Hematopoietic multipotent progenitor cell treated with erythropoietin and hydrocortisone succinate and interleukin-3 and kit ligand, for 6 days (in vitro differentiated cells): ENCODE data around the gene COL5A1.

Source experiments
- DNase-seq: peaks from one replicate; pipeline ENCODE4 v3.0.0-alpha.2; 2015

Gene COL5A1

DNA sequence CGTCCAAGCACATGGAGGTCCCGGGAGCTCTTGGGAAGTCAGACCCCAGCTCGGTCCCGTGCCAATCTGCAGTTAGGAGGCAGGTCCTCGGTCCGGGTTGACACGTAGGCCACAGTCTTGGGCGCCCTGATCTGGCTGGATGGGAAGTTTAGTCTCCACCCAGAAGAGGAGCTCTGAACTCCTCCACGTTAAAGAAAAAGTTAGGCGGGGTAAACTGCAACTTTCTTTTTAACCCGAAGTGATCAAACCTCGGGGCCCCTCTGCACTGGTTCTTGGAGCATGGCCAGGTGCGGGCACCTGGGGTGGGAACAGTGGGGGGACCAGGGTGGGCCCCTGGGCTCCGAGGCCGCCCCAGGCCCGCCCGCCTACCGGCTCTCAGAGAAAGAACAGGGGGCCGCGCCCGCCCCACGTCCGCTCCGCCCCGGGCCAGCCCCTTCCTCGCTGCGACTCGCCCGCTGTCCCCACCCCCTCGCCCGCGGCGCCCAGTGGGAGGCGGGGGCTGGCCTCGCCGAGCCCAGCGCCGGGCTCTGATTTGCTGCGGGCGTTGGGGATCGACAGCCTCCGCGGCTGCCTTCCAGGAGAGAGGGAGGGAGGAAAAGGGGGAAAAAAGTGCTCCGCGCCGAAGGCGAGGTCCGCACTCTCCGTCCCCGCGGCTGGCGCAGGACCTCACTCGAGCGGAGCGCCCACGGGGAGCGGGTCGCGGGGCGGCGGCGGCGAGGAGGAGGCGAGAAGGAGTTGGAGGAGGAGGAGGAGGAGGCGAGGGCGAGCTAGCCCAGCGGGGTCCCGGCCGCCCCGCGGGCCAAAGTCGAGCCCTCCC is at the start of gene COL5A1:
Gene COL5A1, plus strand, starts transcription at position 631 of the 817 bp plus-strand sequence. CDS start 385 bp downstream, outside the sequence.
- peak; percentile 52 for DNase-seq

DNA sequence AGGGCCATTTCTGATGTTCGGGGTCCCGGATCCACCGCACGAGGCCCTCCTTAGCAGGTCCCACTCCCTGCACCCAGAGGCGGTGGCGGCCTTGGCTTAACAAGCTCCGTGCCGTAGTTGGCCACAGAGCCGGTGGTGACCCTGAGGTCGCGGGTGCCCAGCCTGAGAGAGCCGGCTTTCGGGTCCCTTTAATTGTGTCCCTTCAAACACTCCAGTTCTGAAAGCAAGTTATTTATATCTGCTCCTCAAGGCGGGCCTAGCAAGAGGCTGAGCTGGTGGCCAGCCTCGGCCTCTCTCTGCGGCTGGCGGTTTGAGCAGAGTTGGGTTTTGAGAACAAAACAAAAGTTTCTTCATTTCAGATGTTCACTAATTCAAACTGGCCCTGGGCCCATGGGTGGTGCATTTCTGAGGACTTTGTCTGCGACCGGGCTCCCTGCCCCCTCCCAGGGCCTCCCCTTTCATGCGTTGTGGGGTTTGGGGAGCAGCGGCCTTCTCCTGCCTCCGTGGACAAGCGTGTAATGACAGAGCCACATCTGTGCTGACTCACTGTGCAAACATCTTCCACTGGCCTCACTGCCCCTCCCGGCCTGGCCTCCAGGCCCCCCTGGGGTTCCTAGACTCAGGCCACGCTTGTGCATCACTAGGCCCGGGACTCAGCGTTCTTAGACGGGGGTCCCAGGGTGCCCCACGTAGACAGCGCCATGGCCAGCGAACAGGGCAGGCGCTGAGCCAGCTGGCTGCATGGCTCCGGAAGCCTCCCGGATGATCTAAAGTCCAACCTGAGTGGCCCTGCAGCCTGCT is 49.4 kb upstream of the COL5A1 start:
- DNase-seq = no peak

DNA sequence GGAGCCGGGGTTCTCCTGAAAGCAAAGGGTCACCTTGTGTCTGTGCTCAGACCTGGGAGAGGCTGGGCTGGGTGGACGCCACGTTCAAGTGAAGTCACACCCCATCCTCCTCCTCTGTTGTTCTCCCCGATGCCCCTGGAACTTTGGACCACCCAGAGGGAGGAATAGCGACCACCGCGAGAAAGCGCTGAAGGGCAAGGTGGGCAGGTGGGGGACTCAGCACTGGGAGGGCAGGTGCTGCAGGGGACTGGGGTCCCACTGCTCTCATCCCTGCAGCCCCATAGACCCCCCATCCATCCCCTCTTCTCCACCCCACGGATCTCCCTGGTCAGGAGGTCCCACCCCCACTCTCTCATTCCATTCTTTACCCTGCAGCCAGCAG is 48.8 kb upstream of the COL5A1 start:
- DNase-seq = no peak

DNA sequence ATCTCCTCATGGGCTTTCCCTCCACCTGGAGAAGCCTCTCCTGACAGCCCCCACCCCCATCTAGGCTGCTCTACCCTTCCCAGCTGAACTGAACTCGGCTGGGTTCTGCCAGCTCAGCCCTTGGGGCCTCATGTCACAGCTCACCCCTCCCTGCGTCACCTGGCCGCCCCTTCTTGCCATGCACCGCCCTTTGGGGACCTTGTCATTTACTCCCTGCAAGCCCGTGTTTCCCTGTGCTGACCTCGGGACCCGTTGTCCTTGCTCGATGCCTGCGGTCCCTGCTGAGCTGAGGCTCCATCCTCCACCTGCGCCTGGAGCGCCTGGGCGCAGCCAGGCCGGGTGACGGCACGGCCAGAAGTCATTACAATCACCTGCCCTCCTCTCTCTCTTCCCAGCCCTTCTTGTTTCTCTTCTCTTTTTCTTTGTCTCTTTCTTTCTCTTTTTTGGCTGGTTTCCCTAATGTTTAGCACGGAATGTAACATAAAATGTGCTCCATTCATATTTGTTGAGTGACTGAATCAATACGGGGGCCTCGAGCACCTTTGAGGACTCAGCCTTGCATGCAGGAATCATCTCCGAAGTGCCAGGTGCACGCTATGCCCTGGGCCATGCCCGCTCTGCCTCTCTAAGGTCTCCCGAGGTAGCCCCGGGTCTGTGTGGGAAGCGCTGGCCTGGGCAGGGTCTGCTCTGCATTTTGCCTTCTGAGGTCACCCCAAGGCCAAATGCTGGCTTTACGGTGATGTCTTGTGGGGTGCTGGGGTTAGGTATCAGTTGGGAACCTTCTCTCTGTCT is 48.1 kb upstream of the COL5A1 start:
- DNase-seq = no peak

DNA sequence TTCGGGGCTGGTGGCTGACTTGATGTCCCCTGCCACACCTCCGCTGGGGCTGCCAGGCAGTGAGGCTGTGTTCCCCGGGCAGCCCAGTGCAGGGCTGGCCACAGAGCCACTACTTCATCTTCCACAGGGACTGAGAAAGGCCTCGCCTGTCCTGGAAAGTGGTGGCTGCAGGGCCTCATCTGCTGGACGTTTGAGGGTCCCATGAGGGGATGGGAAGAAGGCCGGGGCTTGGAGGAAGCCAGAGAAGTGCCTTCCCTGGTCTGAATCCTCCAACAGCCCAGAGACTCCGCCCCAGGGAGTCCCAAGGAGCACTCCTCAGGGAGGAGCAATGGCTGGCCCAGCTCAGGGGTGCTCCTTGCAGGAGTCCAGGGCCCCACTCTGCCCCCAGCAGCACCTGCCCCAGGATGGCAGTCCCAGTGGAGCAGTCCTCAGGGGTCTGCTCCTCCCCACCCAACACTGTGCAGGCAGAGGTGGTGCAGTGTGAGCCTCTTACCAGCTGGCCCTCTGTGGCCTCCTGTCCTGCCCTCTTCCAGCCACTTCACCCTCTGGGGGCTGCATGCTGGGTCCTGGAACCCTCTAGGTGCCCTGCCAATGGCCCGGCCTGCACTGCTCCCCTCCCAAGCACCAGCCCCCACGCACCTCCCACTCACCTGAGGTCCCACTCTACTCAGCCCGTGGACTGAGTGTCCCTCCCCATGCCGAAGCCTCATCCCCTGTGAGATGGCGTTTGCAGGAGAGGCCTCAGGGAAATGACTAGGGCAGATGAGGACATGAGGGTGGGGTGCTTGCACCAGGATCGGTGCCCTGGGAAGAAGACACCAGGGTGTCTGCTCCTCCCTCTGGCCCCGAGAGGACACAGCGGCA is 47.3 kb upstream of the COL5A1 start:
- DNase-seq = no peak

DNA sequence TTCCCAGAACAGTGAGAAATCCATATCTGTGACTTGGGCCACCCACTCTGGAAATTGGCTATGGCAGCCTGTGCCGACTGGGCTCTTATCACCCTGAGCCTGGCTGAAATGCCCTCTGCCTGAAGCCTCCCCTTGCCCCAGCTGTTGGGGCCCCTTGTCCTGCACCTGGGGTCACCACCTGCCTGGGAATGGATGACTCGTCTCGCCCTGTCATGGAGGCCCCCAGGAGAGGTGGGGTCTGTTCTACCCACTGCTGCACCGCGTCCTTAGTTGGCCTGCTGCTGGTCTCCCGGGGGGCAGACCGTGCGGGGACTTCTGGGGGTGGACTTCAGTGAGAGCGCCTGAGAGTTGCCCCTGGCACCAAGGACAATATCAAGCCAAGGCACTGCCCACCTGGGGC is 46.6 kb upstream of the COL5A1 start:
- no peak for DNase-seq

DNA sequence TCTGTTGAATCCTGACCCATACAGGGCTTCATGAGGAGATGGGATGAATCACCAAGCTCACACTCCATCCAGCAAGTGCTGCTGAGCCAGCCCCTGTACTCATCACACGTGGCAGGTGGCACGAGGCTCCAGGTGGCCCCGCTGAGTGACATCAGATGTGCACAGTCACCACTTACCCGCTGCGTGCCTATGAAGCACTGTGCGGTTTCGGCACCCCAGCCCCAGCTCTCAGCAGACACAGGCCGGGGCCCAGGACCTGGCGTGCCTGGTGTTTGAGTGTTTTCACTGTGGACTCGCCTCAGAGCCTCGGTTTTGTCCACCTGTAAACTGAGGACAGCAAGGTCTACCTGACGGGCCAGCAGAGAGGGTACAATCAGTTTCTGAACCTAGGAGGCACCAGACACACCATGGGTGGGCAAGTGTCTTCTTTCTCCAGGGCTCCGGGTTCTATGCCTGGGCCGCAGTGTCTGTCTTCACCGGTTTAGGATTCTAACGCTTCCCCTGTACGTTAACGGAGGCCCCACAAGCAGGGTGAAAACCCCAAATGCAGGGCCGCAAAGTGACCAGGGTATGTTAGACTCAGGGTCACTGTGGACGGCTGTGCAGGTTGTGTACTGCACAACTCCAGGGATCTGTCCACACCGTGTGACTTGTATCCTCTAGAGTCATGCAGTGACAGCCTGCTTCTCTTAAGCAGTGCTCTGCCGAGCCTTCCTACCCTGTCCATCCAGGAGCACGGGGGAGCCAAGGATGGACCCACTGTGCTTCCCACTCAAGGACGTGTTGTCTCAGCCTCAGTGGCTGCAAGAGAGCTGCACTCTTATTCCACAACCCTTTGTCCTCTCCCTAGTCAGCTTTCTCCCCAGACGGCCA is 44.3 kb upstream of the COL5A1 start:
- DNase-seq = no peak

DNA sequence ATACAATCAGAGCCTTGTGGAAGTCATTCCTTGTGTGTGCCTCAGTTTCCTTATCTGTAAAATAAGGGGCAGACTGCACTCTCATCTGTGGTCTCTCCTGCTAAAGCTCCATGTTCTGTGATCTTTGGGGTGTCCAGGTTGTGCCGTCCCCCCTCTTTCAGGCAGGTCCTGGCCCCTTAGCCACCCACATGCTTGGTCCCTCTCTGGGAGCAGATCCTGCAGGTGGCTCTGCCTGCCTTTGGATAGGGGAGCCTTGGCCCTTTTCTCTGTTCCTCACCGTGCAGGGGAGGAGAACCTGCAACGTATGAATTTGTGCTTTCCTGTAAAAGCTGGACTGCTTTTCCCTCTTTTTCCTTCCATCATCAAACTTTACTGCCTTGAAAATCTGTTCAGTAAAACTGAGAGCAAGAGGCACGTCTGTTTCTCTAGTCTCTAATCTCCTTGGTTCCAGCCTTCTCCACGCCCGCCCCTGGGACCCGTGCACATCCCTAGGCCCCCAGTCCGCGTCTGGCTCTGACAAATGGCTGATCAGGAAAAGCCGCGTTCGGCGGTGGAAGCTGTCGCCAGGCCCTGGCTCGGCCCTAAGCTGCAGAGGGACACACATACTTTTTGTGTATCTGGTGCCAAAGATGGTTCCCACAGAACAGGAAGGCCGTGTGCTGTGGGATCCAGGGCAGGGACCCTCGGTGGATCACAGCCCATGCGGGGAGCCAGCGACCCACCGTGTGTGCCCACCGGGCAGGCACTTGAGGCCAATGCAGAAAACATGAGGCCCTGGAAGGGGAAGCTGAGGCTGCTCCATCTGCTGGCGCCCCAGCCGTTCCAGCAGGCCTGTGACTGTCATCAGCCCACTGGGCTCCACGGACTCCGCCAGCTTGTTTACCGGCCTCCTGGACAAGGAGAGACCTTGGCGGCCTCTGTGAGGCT is 43.4 kb upstream of the COL5A1 start:
- no peak for DNase-seq

DNA sequence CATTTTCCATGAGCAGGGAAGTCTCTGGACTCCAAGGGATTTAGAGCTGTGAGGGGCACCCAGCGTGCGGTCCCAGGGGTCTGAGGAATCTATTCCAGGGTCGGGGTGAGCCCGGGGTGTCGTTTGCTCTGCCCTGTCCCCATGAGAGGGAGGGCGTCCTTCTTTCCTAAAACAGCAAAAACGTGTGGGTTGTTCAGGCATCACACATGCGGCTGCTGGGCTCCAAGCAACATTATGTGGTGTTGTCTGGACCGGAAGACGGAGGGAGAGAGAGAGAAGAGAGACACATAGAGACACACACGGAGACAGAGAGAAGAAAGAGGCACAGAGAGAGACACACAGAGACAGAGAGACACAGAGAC is 42.7 kb upstream of the COL5A1 start:
- DNase-seq = no peak

DNA sequence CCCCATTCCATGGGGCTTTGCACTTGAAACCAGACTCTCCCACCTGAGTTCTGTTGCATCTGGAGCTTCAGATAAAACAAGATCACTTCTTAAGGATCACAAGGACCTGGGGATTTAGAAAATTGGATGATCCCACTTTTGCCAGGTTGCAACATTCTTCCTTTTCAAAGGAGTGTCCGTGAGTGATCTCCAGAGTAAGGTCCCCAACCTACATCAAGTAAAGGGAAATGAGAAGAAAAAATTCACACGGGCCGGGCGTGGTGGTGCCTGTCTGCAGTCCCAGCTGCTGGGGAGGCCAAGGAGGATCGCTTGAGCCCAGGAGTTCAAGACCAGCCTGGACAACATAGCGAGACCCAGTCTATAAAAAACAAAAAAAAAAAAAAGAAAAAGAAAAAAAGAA is 41.2 kb upstream of the COL5A1 start:
- DNase-seq = no peak

DNA sequence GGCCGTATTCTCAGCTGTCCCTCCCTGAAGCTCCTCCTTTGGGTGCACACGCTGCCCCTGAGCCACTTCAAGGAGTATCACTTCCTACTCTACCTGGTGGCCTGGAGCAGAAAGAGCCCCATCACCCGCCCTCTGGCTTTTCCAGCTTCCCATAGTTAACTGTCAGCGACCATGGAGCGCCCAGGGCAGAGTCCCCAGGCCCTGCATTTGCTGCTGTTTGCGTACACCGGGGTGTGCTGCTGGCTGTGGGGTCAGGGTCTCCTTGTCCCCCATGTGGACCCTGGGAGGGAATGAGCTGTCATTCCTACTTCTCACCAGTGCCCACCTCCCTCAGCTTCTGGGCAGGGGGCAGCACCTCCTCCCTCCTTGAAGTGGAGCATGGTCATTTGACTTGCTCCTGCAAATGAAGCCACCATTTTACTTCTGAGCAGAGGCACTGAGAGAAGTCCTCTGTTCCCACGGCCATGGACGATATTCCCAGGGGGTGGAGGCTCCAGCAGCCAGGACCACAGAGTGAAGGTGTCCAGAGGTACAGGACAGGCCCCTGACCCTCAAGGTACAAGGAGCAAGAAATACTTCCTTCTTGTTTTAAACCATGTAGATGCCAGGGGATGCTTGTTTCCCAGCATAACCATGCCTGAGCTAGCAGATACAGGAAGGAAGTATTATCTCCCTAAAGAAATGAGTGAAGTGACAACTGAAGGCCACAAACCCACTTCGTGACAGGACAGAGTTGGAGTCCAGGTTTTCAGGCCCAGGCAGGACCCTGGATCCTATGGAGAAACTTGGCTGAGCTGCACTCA is 40.6 kb upstream of the COL5A1 start:
- no peak for DNase-seq

DNA sequence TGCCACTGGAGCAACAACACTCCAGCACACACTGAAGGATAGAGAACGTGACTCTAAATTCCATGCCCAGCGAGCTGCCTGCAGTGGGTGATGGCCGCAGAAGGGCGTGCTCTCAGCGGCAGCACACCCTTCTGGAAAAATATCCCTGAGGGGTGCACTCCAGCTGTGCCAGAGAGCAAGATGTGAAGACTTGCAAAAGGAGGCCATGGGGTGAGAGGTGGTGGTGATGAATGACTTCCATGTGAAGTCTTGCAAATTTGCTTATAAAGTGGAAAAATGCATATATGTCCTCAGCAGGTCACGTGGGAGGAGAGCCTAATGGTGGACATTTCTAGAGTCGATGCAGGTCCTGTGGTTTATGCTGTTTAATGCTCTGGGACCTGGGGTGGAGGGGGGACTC is 39.8 kb upstream of the COL5A1 start:
- DNase-seq = no peak

DNA sequence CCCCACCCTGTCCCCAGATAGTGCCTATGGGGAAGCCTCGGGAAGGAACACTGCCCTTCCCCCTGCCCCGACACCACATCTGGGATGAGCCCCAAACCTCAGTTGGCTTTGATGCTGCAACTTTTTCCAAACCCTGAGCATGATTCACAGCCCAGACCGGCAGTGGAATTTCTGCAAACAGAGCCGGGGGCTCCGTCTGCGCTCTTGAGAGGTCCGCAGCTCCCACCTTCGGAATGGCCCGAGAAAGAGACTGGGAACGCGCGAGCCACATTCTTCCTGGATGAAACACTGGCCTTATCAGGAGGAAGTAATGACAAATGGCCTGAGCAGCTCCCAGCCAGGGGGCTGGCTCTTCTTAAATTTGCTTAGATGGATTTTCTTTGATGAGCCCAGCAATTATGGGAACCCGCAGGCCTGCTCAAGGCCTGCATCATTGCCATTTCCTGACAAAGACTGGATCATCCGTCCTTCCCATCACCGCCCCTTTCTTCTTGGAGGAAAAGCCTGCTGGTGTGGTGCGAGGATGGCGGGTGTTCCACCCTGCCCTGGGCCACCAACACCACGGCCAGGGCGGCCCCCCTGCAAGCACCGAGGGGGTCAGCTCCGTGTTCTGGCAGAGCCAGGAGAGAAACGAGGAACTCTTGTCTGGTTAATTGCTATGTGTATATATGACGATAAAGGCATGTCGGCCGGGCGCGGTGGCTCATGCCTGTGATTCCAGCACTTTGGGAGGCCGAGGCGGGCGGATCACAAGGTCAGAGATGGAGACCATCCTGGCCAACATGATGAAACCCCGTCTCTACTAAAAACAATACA is 38.8 kb upstream of the COL5A1 start:
- DNase-seq = no peak

DNA sequence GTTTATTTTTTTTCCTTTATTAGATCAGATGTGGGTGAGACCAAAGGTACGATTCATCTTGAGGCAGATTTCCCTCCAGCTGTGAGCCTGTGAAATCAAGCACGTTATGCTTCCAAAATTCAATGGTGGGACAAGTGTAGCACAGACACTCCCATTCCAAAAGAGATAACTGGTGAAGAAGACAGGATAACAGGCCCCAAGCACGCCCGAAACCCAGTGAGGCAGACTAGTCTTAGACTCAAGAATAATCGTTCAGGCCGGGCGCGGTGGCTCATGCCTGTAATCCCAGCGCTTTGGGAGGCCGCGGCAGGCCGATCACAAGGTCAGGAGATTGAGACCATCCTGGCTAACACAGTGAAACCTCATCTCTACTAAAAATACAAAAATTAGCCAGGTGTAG is 36.8 kb upstream of the COL5A1 start:
- DNase-seq = no peak

DNA sequence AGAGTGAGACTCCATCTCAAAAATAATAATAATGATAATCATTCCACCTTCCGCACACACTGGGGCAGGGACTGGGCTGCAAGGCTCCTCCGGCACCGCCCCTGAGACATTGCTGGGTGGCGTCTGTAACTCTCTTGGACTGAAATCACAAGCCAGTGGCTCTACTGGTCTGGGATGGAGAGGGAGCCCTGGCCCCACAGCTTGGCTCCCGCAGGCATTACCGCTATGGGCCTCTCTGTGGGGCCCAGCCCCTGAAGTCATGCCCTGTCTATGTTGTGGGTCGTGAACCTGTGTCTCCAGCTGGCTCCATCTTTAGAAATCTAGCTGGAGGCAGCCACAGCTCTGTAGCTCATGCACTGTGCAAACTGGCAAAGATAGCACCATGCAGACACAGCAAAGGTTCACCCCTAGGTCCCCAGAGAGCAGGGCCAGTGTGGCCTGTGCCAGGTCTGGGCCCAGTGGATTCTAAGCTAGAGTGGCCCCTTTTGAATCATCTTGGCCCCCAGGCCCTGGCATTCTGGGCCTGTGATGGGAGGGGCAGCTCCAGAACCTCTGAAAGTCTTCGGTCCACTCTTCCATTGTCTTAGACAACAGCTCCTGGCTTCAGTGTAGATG is 36.1 kb upstream of the COL5A1 start:
- DNase-seq = no peak

DNA sequence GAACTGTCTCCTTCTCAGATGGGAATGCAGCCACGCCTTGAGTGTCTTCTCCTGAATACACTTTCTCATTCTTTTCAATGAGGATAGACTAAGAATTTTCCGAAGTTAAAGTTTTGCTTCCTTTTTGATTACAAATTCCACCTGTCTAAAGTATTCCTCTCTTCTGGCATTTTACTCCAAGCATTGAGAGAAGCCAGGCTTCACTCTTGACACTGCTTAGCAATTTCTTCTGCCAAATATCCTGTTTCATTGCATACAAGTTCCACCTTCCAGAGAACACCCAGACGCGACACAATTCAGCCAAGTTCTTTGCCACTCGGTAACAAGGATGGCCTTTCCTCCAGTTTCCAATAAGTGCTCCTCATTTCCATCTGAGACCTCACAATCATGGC is 35.6 kb upstream of the COL5A1 start:
- DNase-seq = no peak

DNA sequence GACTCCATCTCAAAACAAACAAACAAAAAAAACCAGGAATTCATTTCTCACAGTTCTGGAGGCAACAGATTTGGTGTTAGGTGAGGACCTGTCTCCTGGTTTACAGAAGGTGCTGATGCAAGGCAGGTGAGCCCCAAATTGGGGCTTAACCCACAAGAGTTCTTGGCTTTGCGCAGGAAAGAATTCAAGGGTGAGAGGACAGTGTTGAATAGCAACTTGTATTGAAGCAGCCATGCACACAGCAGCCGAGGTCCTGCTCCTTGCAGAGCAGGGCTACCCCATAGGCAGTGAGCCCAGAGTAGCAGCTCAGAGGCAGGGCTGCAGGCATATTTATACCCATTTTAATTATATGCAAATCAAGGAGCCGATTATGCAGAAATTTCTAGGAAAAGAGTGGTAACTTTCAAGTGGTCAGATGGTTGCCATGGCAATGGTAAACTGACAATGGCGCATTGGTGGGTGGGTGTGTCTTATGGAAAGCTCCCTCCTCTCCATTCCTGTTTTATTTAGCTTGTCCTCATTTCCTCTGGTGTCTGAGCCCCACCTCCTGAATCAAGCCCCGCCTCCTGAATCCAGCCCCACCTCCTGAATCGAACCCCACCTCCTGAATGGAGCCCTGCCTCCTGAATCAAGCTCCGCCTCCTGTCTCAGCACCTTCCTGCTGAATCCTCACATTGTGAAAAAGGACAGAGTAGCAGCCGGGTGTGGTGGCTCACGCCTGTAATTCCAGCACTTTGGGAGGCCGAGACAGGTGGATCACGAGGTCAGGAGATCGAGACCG is 34.5 kb upstream of the COL5A1 start:
- peak; percentile 25 for DNase-seq
